HG03139 (cell line): ENCODE data around the gene DDIT3.
A peak's percentile ranks its signal among the peaks of the same experiment; 100 is the strongest.
"Not testable (repeated sequence)": the region's sequence is repeated elsewhere in the genome, so short reads cannot be mapped to it uniquely, and the experiment has no call there.

Experiments
- ATAC-seq: cut with Tn5 transposase; IDR thresholded peaks from one replicate; pipeline ENCODE4 v1.9.1; 2021; ENCODE audit not compliant: unreplicated experiment

DDIT3 gene

GRCh38 chr12:57526477-57527126 is 6.3 kb upstream of the DDIT3 start:
- no peak for ATAC-seq

DNA sequence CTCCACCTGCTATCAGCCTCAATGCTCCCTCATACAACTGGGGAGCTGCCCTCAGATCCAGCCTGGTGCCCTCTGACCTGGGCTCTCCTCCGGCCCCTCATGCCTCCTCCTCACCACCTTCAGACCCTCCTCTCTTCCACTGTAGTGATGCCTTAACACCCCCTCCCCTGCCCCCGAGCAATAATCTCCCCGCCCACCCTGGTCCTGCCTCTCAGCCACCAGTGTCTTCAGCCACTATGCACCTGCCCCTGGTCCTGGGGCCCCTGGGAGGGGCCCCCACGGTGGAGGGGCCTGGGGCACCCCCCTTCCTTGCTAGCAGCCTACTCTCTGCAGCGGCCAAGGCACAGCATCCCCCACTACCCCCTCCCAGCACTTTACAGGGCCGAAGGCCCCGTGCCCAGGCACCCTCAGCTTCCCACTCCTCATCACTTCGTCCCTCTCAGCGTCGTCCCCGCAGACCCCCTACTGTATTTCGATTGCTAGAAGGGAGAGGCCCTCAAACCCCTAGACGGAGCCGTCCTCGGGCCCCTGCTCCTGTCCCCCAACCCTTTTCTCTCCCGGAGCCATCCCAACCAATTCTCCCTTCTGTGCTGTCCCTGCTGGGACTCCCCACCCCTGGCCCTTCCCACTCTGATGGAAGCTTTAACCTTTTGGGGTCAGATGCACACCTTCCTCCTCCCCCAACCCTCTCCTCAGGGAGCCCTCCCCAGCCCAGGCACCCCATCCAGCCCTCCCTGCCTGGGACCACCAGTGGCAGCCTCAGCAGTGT is 5.5 kb upstream of the DDIT3 start:
- ATAC-seq = no peak

- no peak for ATAC-seq
These were observed 4.7 kb upstream of the DDIT3 start for GRCh38 chr12:57524814-57525614.

- no peak for ATAC-seq
These were observed 3.6 kb upstream of the DDIT3 start for GRCh38 chr12:57523706-57524614.

DNA sequence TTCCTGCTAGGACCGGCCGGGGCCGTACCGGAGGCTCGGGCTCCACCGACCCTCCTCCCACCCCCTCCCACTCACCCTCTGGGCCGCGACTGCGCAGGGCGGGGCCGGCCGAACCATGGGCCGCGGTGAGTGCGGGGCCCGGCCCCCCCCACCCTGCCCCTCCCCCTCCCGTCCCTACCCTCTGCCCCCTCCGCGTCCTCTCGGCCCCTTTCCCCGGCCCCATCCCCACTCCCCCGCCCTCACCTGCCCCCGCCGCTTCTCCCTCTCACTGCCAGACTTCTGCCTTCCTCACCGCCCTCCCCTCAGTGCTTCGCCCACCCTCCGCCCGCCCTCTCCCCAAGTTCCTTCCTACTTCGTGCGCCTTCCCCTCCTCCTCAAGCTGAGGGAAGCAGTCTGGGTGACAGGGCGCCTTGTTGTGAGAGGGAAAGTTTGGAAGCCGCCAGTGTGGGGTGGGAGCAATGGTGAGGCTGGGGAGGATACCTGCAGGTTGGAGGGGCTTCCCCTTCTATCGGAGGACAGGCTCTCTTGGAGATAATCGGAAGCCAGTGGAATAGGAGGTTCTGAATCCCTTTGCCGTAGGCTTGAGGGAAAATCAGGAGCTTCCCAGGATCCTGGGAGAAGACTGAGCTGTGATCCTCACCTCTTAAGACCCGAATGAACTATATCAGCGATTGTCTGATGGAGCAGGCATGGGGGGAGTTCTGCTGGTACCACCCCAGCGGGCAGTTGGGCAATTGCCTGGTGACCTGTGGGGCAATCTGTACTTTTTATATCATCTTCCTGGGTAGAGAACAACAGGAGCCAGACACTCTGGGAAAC is 2.8 kb upstream of the DDIT3 start:
- ATAC-seq = no peak

GRCh38 chr12:57522011-57522886 is 1.9 kb upstream of the DDIT3 start, which contains the start of gene MBD6:
Gene MBD6, plus strand, starts transcription at chr12:57522824. Its CDS starts 1,480 bp downstream, at chr12:57524304.
- peak; percentile 35 for ATAC-seq

GRCh38 chr12:57521525-57522010 is 1.3 kb upstream of the DDIT3 start:
- ATAC-seq = no peak

- no peak for ATAC-seq
These were observed 590 bp downstream of the DDIT3 start for GRCh38 chr12:57519796-57520052.

DNA sequence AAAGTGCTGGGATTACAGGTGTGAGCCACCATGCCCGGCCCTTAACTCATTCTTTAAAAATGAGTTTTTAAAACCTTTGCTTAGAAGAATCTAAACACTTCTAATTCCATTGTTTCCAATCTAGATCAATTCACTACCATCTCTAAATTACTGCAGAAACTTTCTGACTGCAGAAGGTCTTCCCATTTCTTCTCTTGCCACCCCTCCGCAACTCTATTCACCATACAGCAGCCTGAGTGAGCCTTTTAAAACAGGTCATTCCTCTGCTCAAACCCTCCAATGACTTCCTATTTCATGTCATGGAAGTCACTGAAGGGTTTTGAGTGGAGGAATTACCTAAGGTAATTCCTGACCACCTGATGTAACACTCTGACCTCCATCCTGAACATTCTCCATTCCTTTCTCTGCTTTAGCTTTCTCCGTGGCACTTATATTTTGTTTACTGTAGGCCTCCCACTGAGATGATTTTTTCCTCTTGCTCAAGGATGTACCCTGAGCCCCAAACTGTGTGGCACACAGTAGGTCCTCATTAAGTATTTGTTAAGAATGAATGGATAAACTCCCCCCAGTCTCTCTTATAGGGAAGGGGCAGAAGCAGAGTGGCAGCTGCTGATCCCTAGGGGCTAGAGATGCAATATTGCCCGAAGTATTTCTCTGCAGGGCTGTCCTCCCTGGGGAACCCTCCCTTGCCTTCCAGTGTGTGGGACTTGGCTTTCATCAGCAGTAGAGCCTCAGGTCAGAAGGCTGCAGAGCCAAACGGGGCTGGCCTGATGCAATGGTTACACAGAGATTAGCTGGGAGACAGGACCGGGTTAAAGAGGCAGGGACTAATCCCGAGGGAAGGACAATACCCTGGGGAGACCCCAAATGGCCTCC is 1.2 kb downstream of the DDIT3 start:
- ATAC-seq = no peak

DNA sequence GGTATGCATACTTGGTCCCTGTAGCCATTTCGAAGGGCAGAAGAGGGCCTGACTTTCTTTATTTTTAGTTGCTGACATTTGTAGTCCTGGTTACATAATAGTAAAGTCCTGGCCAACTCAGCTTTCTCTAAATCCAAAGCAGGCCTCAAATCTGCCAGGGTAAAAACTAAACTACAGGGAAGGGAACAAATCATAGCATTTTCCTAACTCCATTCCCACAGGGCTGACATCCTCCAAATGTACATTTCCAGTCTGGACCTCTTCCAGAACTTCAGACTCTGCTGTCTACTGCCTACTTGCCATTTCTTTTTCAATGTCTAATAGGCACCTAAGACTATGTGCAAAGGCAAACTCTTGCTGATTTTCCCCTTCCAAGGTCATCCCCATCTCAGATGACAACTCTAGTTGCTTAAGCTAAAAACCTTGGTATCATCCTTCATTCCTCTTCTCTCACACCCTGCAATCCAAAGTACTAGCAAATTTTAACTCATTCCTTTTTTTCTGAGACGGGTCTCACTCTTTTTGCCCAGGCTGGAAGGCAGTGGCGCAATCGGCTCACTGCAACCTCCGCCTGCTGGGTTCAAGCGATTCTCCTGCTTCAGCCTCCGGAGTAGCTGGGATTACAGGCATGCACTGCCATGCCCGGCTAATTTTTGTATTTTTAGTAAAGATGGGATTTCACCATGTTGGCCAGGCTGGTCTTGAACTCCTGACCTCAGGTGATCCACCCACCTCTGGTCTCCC is 2.0 kb downstream of the DDIT3 start:
- ATAC-seq = no peak

DNA sequence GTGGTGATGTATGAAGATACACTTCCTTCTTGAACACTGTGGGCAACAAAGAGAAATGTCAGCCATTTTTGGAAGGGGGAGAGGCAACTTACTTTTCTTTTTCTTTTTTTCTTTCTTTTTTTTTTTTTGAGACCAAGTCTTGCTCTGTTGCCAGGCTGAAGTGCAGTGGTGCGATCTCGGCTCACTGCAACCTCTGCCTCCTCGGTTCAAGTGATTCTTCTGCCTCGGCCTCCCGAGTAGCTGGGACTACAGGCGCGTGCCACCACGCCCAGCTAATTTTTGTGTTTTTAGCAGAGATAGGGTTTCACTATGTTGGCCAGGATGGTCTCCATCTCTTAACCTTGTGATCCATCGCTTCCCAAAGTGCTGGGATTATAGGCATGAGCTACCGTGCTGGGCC is 2.6 kb downstream of the DDIT3 start:
- ATAC-seq = not testable (repeated sequence)

DNA sequence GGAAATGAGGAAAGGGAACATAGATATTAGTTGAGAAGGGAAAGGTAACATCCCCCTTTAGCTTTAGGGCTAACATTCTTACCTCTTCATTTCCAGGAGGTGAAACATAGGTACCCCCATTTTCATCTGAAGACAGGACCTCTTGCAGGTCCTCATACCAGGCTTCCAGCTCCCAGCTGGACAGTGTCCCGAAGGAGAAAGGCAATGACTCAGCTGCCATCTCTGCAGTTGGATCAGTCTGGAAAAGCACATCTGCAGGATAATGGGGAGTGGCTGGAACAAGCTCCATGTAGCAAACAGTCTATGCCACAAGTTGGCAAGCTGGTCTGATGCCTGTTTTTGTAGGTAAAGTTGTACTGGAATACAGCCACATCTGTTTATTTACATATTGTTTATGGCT is 3.1 kb downstream of the DDIT3 start:
- ATAC-seq = no peak

DNA sequence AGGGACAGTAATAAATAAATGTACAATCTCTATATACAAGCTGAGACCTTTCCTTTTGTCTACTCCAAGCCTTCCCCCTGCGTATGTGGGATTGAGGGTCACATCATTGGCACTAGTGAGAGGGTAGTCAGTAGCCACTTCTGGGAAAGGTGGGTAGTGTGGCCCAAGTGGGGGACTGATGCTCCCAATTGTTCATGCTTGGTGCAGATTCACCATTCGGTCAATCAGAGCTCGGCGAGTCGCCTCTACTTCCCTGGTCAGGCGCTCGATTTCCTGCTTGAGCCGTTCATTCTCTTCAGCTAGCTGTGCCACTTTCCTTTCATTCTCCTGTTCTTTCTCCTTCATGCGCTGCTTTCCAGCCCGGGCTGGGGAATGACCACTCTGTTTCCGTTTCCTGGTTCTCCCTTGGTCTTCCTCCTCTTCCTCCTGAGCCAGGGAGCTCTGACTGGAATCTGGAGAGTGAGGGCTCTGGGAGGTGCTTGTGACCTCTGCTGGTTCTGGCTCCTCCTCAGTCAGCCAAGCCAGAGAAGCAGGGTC is 3.6 kb downstream of the DDIT3 start:
- no peak for ATAC-seq

DNA sequence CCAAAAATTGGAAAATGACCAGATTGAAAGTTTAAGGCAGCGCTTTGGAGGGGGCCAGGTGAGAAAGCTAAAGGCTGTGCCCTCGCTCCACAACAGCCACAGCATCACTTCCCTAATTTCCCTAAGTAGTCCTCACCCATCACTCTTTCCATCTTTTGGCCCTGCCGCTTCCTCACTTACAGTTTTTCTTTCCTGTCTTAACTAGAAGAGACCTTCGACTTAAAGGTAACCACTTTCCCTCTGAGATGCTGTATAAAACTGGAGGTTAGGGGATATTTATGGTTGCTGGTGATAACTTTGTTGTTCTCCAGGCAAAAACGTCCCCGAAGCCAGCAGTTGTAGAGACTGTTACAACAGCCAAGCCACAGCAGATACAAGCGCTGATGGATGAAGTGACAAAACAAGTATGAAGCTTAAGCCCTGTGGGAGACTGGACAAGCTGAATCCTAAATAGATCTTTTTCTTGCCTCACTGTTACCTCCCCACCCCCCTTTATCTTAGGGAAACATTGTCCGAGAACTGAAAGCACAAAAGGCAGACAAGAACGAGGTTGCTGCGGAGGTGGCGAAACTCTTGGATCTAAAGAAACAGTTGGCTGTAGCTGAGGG is 4.3 kb downstream of the DDIT3 start:
- no peak for ATAC-seq

DNA sequence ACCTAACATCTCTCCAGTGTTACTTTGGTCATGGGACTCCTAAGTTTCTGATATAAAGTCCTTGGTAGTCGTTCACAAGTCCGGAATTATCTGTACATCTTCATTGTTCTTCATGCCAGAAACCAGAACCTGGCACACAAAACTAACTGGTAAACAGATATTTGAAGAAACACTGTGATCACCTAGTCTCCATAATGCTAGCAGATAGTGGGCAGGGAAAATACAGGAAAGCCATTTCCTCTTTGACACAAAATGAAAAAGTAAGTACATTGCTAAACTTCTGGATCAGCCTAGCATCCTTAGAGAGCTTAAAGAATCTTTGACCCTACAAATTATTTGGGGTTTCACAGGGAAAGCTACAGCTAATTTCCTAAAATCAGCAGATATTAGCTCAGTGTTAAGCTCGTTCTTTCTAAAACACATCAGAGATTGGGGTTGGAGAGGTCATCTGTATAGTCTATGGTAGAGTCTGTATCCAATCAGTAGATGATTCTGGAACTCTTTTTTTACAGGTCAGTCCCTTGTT is 4.8 kb downstream of the DDIT3 start:
- no peak for ATAC-seq

GRCh38 chr12:57514720-57515407 is 5.5 kb downstream of the DDIT3 start:
- ATAC-seq = no peak
